ENCODE measurements around the gene ATL3.

DNA sequence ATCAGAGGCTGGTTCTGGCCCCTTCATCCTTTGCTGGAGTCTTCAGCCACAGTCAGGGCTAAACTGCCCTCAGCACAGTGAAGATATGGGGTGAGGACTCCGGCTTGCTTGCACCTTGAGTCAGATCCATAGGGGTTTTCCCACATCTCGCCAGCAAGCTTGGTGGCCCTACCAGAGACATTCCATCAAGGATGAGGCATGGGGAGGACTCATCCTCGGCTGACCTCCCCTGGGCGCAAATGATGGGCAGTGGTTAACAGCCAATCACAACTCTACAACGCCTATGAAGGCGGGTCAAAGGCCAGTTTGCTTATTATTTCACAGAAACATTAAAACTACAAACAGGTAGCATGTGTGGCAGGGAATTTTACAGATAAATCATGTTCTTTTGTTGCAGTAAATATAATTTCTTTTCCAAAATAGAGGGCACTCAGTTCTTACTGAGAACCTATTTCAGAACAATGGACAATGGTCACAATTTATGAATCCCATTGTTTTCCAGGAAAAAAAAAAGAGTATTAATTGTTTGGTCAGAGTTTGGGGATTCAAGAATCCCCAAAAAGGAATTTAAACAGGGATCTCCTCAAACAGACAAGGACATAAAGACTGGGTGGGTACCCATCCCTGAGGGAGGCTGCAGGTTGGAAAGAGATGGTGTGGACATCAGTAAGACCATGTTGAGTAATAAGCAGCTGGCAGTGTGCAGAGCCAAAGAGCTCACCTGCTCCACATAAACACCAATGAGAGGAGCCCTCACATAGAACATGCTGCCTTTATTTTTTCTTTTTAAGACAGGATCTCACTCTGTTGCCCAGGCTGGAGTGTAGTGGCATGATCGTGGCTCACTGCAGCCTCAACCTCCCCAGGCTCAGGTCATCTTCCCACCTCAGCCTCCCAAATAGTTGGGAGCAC, 71.7 kb downstream of the ATL3 start:
- TF ChIP-seq, protein P1, sequence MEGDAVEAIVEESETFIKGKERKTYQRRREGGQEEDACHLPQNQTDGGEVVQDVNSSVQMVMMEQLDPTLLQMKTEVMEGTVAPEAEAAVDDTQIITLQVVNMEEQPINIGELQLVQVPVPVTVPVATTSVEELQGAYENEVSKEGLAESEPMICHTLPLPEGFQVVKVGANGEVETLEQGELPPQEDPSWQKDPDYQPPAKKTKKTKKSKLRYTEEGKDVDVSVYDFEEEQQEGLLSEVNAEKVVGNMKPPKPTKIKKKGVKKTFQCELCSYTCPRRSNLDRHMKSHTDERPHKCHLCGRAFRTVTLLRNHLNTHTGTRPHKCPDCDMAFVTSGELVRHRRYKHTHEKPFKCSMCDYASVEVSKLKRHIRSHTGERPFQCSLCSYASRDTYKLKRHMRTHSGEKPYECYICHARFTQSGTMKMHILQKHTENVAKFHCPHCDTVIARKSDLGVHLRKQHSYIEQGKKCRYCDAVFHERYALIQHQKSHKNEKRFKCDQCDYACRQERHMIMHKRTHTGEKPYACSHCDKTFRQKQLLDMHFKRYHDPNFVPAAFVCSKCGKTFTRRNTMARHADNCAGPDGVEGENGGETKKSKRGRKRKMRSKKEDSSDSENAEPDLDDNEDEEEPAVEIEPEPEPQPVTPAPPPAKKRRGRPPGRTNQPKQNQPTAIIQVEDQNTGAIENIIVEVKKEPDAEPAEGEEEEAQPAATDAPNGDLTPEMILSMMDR (conservative IDR thresholded peaks at IDR 0.05), result no peak
- TF ChIP-seq EZH2 (IDR thresholded peaks at IDR 0.05; ENCODE audit: low read depth), result no peak

Data from PC-9 (cell line).